Muscle of leg (tissue), 11 donors: ENCODE data around the gene RBM39. TPM values are rescaled to one million over a fixed set of nuclear protein-coding genes. Genes with fewer than 3 reads are reported as not detected.

ENCODE experiments used
- DNase-seq: peaks from one replicate; pipeline ENCODE4 v3.0.0; 2013
- H3K27ac ChIP-seq: one replicate; pipeline ENCODE4 v1.5.1; 2013; ENCODE audit warnings: mild to moderate bottlenecking, low read length, control low read depth
- H3K27me3 ChIP-seq: one replicate; pipeline ENCODE4 v1.6.1; 2013; ENCODE audit warnings: low read length; ENCODE audit not compliant: control insufficient read depth, insufficient read depth
- H3K36me3 ChIP-seq: one replicate; pipeline ENCODE4 v1.6.1; 2013; ENCODE audit warnings: low read length; ENCODE audit not compliant: control insufficient read depth, insufficient read depth
- H3K4me1 ChIP-seq: one replicate; pipeline ENCODE4 v1.6.1; 2013; ENCODE audit warnings: low read length; ENCODE audit not compliant: control insufficient read depth, insufficient read depth
- H3K4me3 ChIP-seq: one replicate; pipeline ENCODE4 v1.5.1; 2013; ENCODE audit warnings: low read length, control low read depth
- H3K9me3 ChIP-seq: replicated peaks from 2 replicates; pipeline ENCODE4 v1.6.1; 2013; ENCODE audit warnings: low read depth, low read length; ENCODE audit not compliant: control insufficient read depth
- WGBS: methylation state at CpG from one replicate; pipeline ENCODE4 v1.1.5; 2013; ENCODE audit warnings: missing lambda C conversion rate; ENCODE audit not compliant: insufficient coverage; 5-methylcytosine and 5-hydroxymethylcytosine counted together
- polyA plus RNA-seq, 8 donors: library from polyadenylated mRNA; unstranded; fragments of 120-200 nt; gene quantifications; one replicate each; pipeline versions ENCODE4 v1.2.1 to v1.2.3, GENCODE V29; 2013; ENCODE audit warnings: inconsistent platforms in 1 of 8, low replicate concordance in 1 of 8; ENCODE audit not compliant: insufficient read length in 8 of 8, insufficient read depth in 1 of 8
- total RNA-seq: library from RNA; stranded (reverse); fragments of 120-200 nt; gene quantifications from one replicate; pipeline ENCODE4 v1.2.4, GENCODE V29; 2013

The RBM39 gene
- total and polyA plus RNA-seq, 9 donors, result 222 to 310 (median 272) TPM

- Histone ChIP-seq H3K9me3 (no peaks in the 10 kb centered on the region), H3K36me3 (peaks cover 53% of the 10 kb centered on the region), H3K4me1 (peaks cover 3% of the 10 kb centered on the region), H3K27ac (no peak overlapping the region), H3K27me3 (no peaks in the 10 kb centered on the region), H3K4me3 (no peak overlapping the region)
- WGBS, result 96% methylated on average over 6 of the region's 15 CpGs
- DNase-seq, result no peak
Measured at GRCh38 chr20:35737865-35738333, 4.2 kb downstream of the RBM39 start.

GRCh38 chr20:35735826-35736470, 6.1 kb downstream of the RBM39 start:
- WGBS, result 88% methylated on average over 3 of the region's 7 CpGs
- Histone ChIP-seq H3K4me3 (no peak overlapping the region), H3K4me1 (peaks cover 2% of the 10 kb centered on the region)

GRCh38 chr20:35734777-35735649, 7.0 kb downstream of the RBM39 start:
- no peak overlapping the region for H3K4me3 ChIP-seq
- no peak for DNase-seq
- H3K36me3 ChIP-seq, result peaks cover 58% of the 10 kb centered on the region
- WGBS, result no CpG with 5 or more reads among the region's 4 CpGs
- no peak overlapping the region for H3K27ac ChIP-seq
- no peaks in the 10 kb centered on the region for H3K9me3 ChIP-seq
- H3K4me1 ChIP-seq, result peaks cover 2% of the 10 kb centered on the region
- H3K27me3 ChIP-seq, result no peaks in the 10 kb centered on the region

More at GRCh38 chr20:35735826-35736470, 6.1 kb downstream of the RBM39 start:
- no peak for DNase-seq
- Histone ChIP-seq H3K9me3 (no peaks in the 10 kb centered on the region), H3K36me3 (peaks cover 65% of the 10 kb centered on the region), H3K27ac (no peak overlapping the region), H3K27me3 (no peaks in the 10 kb centered on the region)

GRCh38 chr20:35734374-35734773, 7.7 kb downstream of the RBM39 start:
- Histone ChIP-seq H3K4me3 (no peak overlapping the region), H3K36me3 (peaks cover 60% of the 10 kb centered on the region), H3K27ac (no peak overlapping the region), H3K4me1 (peaks cover 2% of the 10 kb centered on the region), H3K9me3 (no peaks in the 10 kb centered on the region), H3K27me3 (no peaks in the 10 kb centered on the region)
- DNase-seq, result no peak

- 60% methylated on average over 1 of the region's 1 CpG for WGBS
- Histone ChIP-seq H3K27me3 (no peaks in the 10 kb centered on the region), H3K9me3 (no peaks in the 10 kb centered on the region), H3K4me1 (no peaks in the 10 kb centered on the region), H3K4me3 (no peak overlapping the region), H3K36me3 (peaks cover 59% of the 10 kb centered on the region), H3K27ac (no peak overlapping the region)
- no peak for DNase-seq
Measured at GRCh38 chr20:35732644-35732982, 9.4 kb downstream of the RBM39 start.

GRCh38 chr20:35731862-35732643, 10.0 kb downstream of the RBM39 start:
- Histone ChIP-seq H3K36me3 (peaks cover 58% of the 10 kb centered on the region), H3K27ac (no peak overlapping the region), H3K4me1 (no peaks in the 10 kb centered on the region), H3K4me3 (no peak overlapping the region), H3K9me3 (no peaks in the 10 kb centered on the region), H3K27me3 (no peaks in the 10 kb centered on the region)
- WGBS, result 85% methylated on average over 18 of the region's 24 CpGs
- DNase-seq, result no peak

GRCh38 chr20:35731469-35731788, 10.6 kb downstream of the RBM39 start:
- Histone ChIP-seq H3K27ac (no peak overlapping the region), H3K4me3 (no peak overlapping the region), H3K4me1 (no peaks in the 10 kb centered on the region), H3K9me3 (no peaks in the 10 kb centered on the region), H3K27me3 (no peaks in the 10 kb centered on the region), H3K36me3 (peaks cover 59% of the 10 kb centered on the region)
- DNase-seq, result no peak
- WGBS, result no CpG with 5 or more reads among the region's 2 CpGs

GRCh38 chr20:35730583-35731468, 11.2 kb downstream of the RBM39 start:
- H3K4me1 ChIP-seq, result no peaks in the 10 kb centered on the region
- H3K36me3 ChIP-seq, result peaks cover 60% of the 10 kb centered on the region
- H3K27me3 ChIP-seq, result no peaks in the 10 kb centered on the region
- no peak overlapping the region for H3K4me3 ChIP-seq
- no CpG with 5 or more reads among the region's 4 CpGs for WGBS
- H3K9me3 ChIP-seq, result no peaks in the 10 kb centered on the region
- no peak for DNase-seq
- no peak overlapping the region for H3K27ac ChIP-seq

GRCh38 chr20:35729836-35730582, 12.1 kb downstream of the RBM39 start:
- Histone ChIP-seq H3K36me3 (peaks cover 66% of the 10 kb centered on the region), H3K27ac (no peak overlapping the region), H3K4me1 (no peaks in the 10 kb centered on the region), H3K4me3 (no peak overlapping the region), H3K27me3 (no peaks in the 10 kb centered on the region), H3K9me3 (no peaks in the 10 kb centered on the region)
- WGBS, result no CpG with 5 or more reads among the region's 2 CpGs
- DNase-seq, result no peak
